Kasumi-1 (cell line): ENCODE measurements around the gene RABEP2.
"Not testable (repeated sequence)": the region's sequence is repeated elsewhere in the genome, so short reads cannot be mapped to it uniquely, and the experiment has no call there.

ENCODE experiments used
- DNase-seq, 2 experiments: peaks; one replicate each; lab custom pipeline; 2025; lab: John Stamatoyannopoulos, UW

Gene RABEP2

GRCh38 chr16:28903344-28904042 lies 21.5 kb downstream of the RABEP2 start:
- DNase-seq, result no peak

GRCh38 chr16:28902909-28903308 lies 22.1 kb downstream of the RABEP2 start:
- no peak for DNase-seq

GRCh38 chr16:28901862-28902261 lies 23.2 kb downstream of the RABEP2 start:
- DNase-seq, result no peak

GRCh38 chr16:28900601-28901000 lies 24.4 kb downstream of the RABEP2 start:
- DNase-seq, result no peak

- no peak for DNase-seq
Observed at GRCh38 chr16:28899882-28900590, 25.0 kb downstream of the RABEP2 start.

GRCh38 chr16:28898942-28899341 lies 26.1 kb downstream of the RABEP2 start:
- DNase-seq, result no peak

GRCh38 chr16:28898266-28898665 lies 26.8 kb downstream of the RABEP2 start:
- no peak for DNase-seq

- DNase-seq, result no peak
Observed at GRCh38 chr16:28897826-28898225, 27.2 kb downstream of the RABEP2 start.

- DNase-seq, result no peak
Observed at GRCh38 chr16:28895609-28896008, 29.4 kb downstream of the RABEP2 start.

GRCh38 chr16:28893291-28893690 lies 31.7 kb downstream of the RABEP2 start:
- no peak for DNase-seq

- DNase-seq, result no peak
Observed at GRCh38 chr16:28891964-28892890, 32.8 kb downstream of the RABEP2 start.

- not testable (repeated sequence) for DNase-seq
Observed at GRCh38 chr16:28890355-28890754, 34.7 kb downstream of the RABEP2 start.

- no peak for DNase-seq
Observed at GRCh38 chr16:28886945-28887344, 38.1 kb downstream of the RABEP2 start.

- no peak for DNase-seq
Observed at GRCh38 chr16:28884045-28884444, 41.0 kb downstream of the RABEP2 start.

- no peak for DNase-seq
Observed at GRCh38 chr16:28883221-28883996, 41.6 kb downstream of the RABEP2 start.

GRCh38 chr16:28882551-28883160 lies 42.4 kb downstream of the RABEP2 start:
- no peak for DNase-seq

GRCh38 chr16:28881565-28881964 lies 43.5 kb downstream of the RABEP2 start:
- not testable (repeated sequence) for DNase-seq

- DNase-seq, result no peak
Observed at GRCh38 chr16:28880955-28881354, 44.1 kb downstream of the RABEP2 start.

GRCh38 chr16:28880589-28880915 lies 44.5 kb downstream of the RABEP2 start:
- no peak for DNase-seq

GRCh38 chr16:28879841-28880588 lies 45.0 kb downstream of the RABEP2 start:
- DNase-seq, result peak; percentile 49 to 57
